ENCODE data around the gene KLRC1. TPM values are rescaled to one million over a fixed set of nuclear protein-coding genes. Genes with fewer than 3 reads are reported as not detected.

The KLRC1 gene
- total RNA-seq = not detected in 2 replicates

GRCh38 chr12:10453156-10453555 lies at the start of gene KLRC1:
KLRC1 (minus strand) TSS chr12:10453377; CDS start chr12:10451156, 2,221 bp downstream.

GRCh38 chr12:10435816-10436215 lies 17.4 kb downstream of the KLRC1 start, which contains the start of gene KLRC2:
KLRC2 (minus strand) TSS chr12:10436010; CDS start chr12:10435986, 24 bp downstream.

GRCh38 chr12:10420334-10420733 lies 32.8 kb downstream of the KLRC1 start, which contains the start of gene KLRC3:
KLRC3 (minus strand) TSS chr12:10420595; CDS start chr12:10420550, 45 bp downstream.

GRCh38 chr12:10409392-10409791 lies 43.8 kb downstream of the KLRC1 start, which contains the start of gene KLRC4:
KLRC4 (minus strand) TSS chr12:10409757; CDS start chr12:10409575, 182 bp downstream.

Other genes starting within 250 kb of the KLRC1 start
- 71.4 and 77.6 TPM in 2 replicates for gene GABARAPL1, start 240.5 kb downstream of the KLRC1 start, total RNA-seq
- gene KLRD1, start 145.5 kb downstream of the KLRC1 start, total RNA-seq = under 0.01 and 0.46 TPM in 2 replicates
- gene KLRK1, start 63.3 kb downstream of the KLRC1 start, total RNA-seq = not detected in 2 replicates
- not detected in 2 replicates for gene KLRC4, start 43.6 kb downstream of the KLRC1 start, total RNA-seq
- not detected in 2 replicates for gene KLRC3, start 32.8 kb downstream of the KLRC1 start, total RNA-seq
- not detected in 2 replicates for gene KLRC2, start 17.4 kb downstream of the KLRC1 start, total RNA-seq
- gene EIF2S3B, start 52.5 kb upstream of the KLRC1 start, total RNA-seq = 0.92 and 16.2 TPM in 2 replicates
- gene MAGOHB, start 160.2 kb upstream of the KLRC1 start, total RNA-seq = 16.4 and 22.8 TPM in 2 replicates
- 0.09 and 0.14 TPM in 2 replicates for gene STYK1, start 220.7 kb upstream of the KLRC1 start, total RNA-seq

All from smooth muscle cell of bladder (primary cell).